Activated effector memory CD4-positive, alpha-beta T cell treated with Interleukin-2 at 50 U/mL for 16 hours (primary cell): ENCODE measurements around the gene DESI1.
"Not testable (repeated sequence)": the region's sequence is repeated elsewhere in the genome, so short reads cannot be mapped to it uniquely, and the experiment has no call there.

Experiments used
- DNase-seq: peaks from one replicate; pipeline ENCODE4 v3.0.0-alpha.2; 2020

Gene DESI1

GRCh38 chr22:41582694-41583093 lies 38.1 kb downstream of the DESI1 start:
- no peak for DNase-seq

- DNase-seq = no peak
These were observed 40.9 kb downstream of the DESI1 start for GRCh38 chr22:41579997-41580355.

- DNase-seq = no peak
These were observed 41.4 kb downstream of the DESI1 start for GRCh38 chr22:41579297-41579996.

- no peak for DNase-seq
These were observed 42.0 kb downstream of the DESI1 start for GRCh38 chr22:41578818-41579217.

GRCh38 chr22:41578114-41578513 lies 42.7 kb downstream of the DESI1 start:
- no peak for DNase-seq

- no peak for DNase-seq
These were observed 44.0 kb downstream of the DESI1 start for GRCh38 chr22:41576877-41577276.

GRCh38 chr22:41575533-41575932 lies 45.3 kb downstream of the DESI1 start:
- no peak for DNase-seq

GRCh38 chr22:41574847-41575381 lies 45.9 kb downstream of the DESI1 start:
- no peak for DNase-seq

- DNase-seq = no peak
These were observed 47.2 kb downstream of the DESI1 start for GRCh38 chr22:41573677-41574076.

- DNase-seq = not testable (repeated sequence)
These were observed 48.5 kb downstream of the DESI1 start for GRCh38 chr22:41572305-41572704.

GRCh38 chr22:41571786-41572185 lies 49.1 kb downstream of the DESI1 start:
- no peak for DNase-seq

GRCh38 chr22:41570221-41570620 lies 50.6 kb downstream of the DESI1 start:
- DNase-seq = no peak

GRCh38 chr22:41568811-41569210 lies 52.0 kb downstream of the DESI1 start:
- DNase-seq = no peak

- DNase-seq = no peak
These were observed 53.4 kb downstream of the DESI1 start for GRCh38 chr22:41567512-41567768.

- DNase-seq = no peak
These were observed 55.3 kb downstream of the DESI1 start for GRCh38 chr22:41565403-41566054.

GRCh38 chr22:41564563-41564962 lies 56.3 kb downstream of the DESI1 start:
- no peak for DNase-seq

- DNase-seq = no peak
These were observed 57.7 kb downstream of the DESI1 start for GRCh38 chr22:41563051-41563711.

- no peak for DNase-seq
These were observed 58.4 kb downstream of the DESI1 start for GRCh38 chr22:41562461-41562860.

- DNase-seq = no peak
These were observed 59.1 kb downstream of the DESI1 start for GRCh38 chr22:41561788-41562187.

- DNase-seq = no peak
These were observed 59.5 kb downstream of the DESI1 start for GRCh38 chr22:41561335-41561734.

GRCh38 chr22:41560095-41560471 lies 60.8 kb downstream of the DESI1 start:
- DNase-seq = no peak

- not testable (repeated sequence) for DNase-seq
These were observed 62.6 kb downstream of the DESI1 start for GRCh38 chr22:41558241-41558630.

GRCh38 chr22:41557401-41558240 lies 63.2 kb downstream of the DESI1 start:
- no peak for DNase-seq
